ENCODE measurements around the gene ZNF691.

- TF ChIP-seq POLR2AphosphoS5 (IDR thresholded peaks at IDR 0.05; ENCODE audit: insufficient read depth in 1 of 2, low read depth in 1 of 2): no peak
- TF ChIP-seq CTCF (IDR thresholded peaks at IDR 0.05): no peak
- no peak for TF ChIP-seq POLR2A (IDR thresholded peaks at IDR 0.05)
Observed at GRCh38 chr1:42845866-42846256, 552 bp upstream of the ZNF691 start.
